ENCODE results near the gene MPIG6B.

DNA sequence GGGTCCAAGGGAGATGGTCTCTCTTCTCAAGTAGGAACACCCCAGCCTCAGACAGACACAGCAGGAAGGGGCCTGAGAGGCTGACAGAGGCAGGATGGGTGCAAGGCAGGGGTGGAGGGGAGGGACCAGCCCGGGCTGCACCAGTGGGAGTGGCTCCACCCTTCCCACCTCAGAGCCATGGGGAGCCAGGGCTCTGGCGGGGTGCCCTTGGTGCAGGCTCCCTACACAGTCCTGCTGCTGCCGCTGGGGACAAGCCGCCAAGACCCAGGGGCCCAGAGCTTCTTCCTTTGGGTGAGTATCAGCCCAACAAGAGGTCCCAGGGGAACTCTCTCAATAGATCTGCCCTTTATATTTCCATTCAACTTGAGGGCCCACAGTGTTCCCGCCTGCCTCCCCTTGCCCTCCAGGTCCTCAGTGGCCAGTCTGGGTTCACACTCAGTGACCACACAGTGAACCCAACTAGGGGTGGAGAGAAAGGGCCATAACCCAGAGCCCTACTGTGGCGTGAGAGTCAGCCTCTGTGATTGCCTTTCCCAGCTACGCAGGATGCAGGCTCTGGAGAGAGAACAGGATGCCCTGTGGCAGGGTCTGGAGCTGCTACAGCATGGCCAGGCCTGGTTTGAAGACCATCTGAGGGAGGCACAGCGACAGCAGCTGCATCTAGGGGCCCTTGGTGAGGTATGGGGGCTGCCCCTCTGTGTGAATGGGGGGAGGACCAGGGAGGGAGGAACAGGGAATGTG lies 39.9 kb downstream of the MPIG6B start:
- TF ChIP-seq, protein P1, sequence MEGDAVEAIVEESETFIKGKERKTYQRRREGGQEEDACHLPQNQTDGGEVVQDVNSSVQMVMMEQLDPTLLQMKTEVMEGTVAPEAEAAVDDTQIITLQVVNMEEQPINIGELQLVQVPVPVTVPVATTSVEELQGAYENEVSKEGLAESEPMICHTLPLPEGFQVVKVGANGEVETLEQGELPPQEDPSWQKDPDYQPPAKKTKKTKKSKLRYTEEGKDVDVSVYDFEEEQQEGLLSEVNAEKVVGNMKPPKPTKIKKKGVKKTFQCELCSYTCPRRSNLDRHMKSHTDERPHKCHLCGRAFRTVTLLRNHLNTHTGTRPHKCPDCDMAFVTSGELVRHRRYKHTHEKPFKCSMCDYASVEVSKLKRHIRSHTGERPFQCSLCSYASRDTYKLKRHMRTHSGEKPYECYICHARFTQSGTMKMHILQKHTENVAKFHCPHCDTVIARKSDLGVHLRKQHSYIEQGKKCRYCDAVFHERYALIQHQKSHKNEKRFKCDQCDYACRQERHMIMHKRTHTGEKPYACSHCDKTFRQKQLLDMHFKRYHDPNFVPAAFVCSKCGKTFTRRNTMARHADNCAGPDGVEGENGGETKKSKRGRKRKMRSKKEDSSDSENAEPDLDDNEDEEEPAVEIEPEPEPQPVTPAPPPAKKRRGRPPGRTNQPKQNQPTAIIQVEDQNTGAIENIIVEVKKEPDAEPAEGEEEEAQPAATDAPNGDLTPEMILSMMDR (IDR thresholded peaks at IDR 0.05; ENCODE audit: insufficient read depth, low read length), result no peak
- TF ChIP-seq POLR2AphosphoS5 (IDR thresholded peaks at IDR 0.05; ENCODE audit: low read depth), result no peak
- no peak for TF ChIP-seq REST (IDR thresholded peaks at IDR 0.05; ENCODE audit: insufficient replicate concordance, low read depth)

Data from HL-60 (cell line).